Pancreas (tissue), 10 donors: Measurements from ENCODE around the gene GRAP. TPM values are rescaled to one million over a fixed set of nuclear protein-coding genes. Genes with fewer than 3 reads are reported as not detected.
A peak's percentile ranks its signal among the peaks of the same experiment; 100 is the strongest.
"Not testable (repeated sequence)": the region's sequence is repeated elsewhere in the genome, so short reads cannot be mapped to it uniquely, and the experiment has no call there.

Experiments used
- ATAC-seq, 4 donors: fragments of 200-7000 bp; cut with Tn5 transposase; one replicate each; pipeline versions ENCODE4 v1.8.0 to v1.9.1; 2020; ENCODE audit warnings: mild to moderate bottlenecking in 4 of 4, moderate library complexity in 4 of 4
- DNase-seq, 6 donors: peaks; one replicate each; pipeline ENCODE4 v3.0.0-alpha.2; 2020
- FAIRE-seq: peaks from 2 replicates; lab custom pipeline; 2012; peaks lifted over from hg19 to GRCh38; lab: Jason Lieb, UNC
- H3K27ac ChIP-seq, 4 donors: fragments of 200-600 bp; sonication (generic); 1 replicate in 3 of 4; 2 replicates in 1 of 4; pipeline versions ENCODE4 v1.5.0 to v1.8.0; 2020
- H3K27me3 ChIP-seq, 4 donors: fragments of 200-600 bp; one replicate each; pipeline ENCODE4 v1.8.0; 2021
- H3K36me3 ChIP-seq, 3 donors: fragments of 200-600 bp; sonication (generic) in 1 of 3; one replicate each; pipeline versions ENCODE4 v1.5.0 to v1.8.0; 2020 to 2021
- H3K4me1 ChIP-seq, 3 donors: fragments of 200-600 bp; one replicate each; pipeline ENCODE4 v1.8.0; 2021
- H3K4me3 ChIP-seq, 4 donors: fragments of 200-600 bp; sonication (generic) in 2 of 4; one replicate each; pipeline versions ENCODE4 v1.5.0 to v1.8.0; 2020 to 2021
- H3K9me3 ChIP-seq, 4 donors: fragments of 200-600 bp; one replicate each; pipeline ENCODE4 v1.8.0; 2021
- WGBS, 2 donors: extraction: QIAGEN DNeasy Blood & Tissue Kit; methylation state at CpG; one replicate each; pipeline ENCODE4 v1.1.7; 2013; 5-methylcytosine and 5-hydroxymethylcytosine counted together
- intact Hi-C, 3 donors: fragments of 100-400 bp; cut with DNase I; formaldehyde crosslinking; loops; one replicate each; pipeline versions ENCODE4 v1.11.1 to v1.14.2; 2022
- polyA plus RNA-seq, 2 donors: library from polyadenylated mRNA; stranded (reverse); fragments of 200-250 nt; gene quantifications; one replicate each; pipeline ENCODE4 v1.2.3, GENCODE V29; 2013
- total RNA-seq, 6 donors: library from RNA; stranded (reverse); fragmentation: NEBNext Ultra II Directional in 4 of 6; extraction: Animal tissue kit (Norgen Biotek cat#: 25700) in 4 of 6; gene quantifications; one replicate each; pipeline versions ENCODE4 v1.2.1 to v1.2.4, GENCODE V29; 2021 to 2023
- TF ChIP-seq, protein P1 (sequence below), 4 donors: fragments of 200-600 bp; sonication (generic) in 3 of 4; IDR thresholded peaks; one replicate each; pipeline versions ENCODE4 v1.5.0 to v1.8.0; 2021; ENCODE audit warnings: antibody characterized with exemption in 4 of 4
- donor health status: healthy with polysubstance abuse.
- donor health status: DM: no; HTN: no; CAD: no; lungs with moderate emphysema.
- donor health status: DM: no; HTN: no; CAD: no.
- donor health status: control.
- donor health status: control.
- donor health status: Bipolar disorder and iron deficiency.
- donor health status: DM: yes; HTN: yes; CAD: no.
- donor health status: DM: no; HTN: no; CAD: no.
- donor health status: DM: no; HTN: no; CAD: no.
- donor health status: DM: yes; HTN: yes; CAD: no.

The GRAP gene
- total and polyA plus RNA-seq, 8 donors, result 0.38 to 2.3 (median 0.97) TPM

DNA sequence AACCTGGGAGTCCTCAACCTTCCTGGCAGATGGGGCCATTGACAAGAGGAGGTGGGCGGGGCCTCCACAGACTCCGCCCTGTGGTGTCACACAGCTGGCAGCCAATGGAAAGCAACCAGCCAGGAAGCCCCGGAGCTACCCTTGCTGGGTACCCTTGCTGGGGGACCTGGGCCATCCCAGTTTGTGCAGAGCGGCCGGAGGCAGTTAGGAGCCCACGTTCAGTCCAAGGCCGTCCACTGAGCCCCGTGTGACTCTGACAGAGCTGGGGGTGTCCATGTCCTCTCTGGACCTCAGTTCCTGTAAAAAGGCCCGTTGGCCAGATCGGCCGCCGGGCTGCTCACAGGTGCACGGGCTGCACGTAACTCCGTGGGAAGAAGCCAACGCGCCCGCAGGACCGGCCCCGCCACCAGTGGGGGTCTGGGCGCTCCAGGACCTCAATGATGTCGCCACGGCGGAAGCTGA, 25.1 kb downstream of the GRAP start:
- FAIRE-seq, result no peak
- no peaks in the 10 kb centered on the region for H3K4me1 ChIP-seq
- intact Hi-C loops, result no loop called here
- DNase-seq, result peak in 2 of 6 donors; percentile 44 to 62
- no peaks in the 10 kb centered on the region for H3K27me3 ChIP-seq
- ATAC-seq, result no peak
- TF ChIP-seq, protein P1, sequence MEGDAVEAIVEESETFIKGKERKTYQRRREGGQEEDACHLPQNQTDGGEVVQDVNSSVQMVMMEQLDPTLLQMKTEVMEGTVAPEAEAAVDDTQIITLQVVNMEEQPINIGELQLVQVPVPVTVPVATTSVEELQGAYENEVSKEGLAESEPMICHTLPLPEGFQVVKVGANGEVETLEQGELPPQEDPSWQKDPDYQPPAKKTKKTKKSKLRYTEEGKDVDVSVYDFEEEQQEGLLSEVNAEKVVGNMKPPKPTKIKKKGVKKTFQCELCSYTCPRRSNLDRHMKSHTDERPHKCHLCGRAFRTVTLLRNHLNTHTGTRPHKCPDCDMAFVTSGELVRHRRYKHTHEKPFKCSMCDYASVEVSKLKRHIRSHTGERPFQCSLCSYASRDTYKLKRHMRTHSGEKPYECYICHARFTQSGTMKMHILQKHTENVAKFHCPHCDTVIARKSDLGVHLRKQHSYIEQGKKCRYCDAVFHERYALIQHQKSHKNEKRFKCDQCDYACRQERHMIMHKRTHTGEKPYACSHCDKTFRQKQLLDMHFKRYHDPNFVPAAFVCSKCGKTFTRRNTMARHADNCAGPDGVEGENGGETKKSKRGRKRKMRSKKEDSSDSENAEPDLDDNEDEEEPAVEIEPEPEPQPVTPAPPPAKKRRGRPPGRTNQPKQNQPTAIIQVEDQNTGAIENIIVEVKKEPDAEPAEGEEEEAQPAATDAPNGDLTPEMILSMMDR (IDR thresholded peaks at IDR 0.05), result no peak
- H3K36me3 ChIP-seq, result no peaks in the 10 kb centered on the region
- H3K9me3 ChIP-seq, result no peaks in the 10 kb centered on the region
- H3K4me3 ChIP-seq, result no peak overlapping the region
- no peak overlapping the region for H3K27ac ChIP-seq
- 89 to 92% methylated on average over 24 of the region's 24 CpGs for WGBS, 2 donors

DNA sequence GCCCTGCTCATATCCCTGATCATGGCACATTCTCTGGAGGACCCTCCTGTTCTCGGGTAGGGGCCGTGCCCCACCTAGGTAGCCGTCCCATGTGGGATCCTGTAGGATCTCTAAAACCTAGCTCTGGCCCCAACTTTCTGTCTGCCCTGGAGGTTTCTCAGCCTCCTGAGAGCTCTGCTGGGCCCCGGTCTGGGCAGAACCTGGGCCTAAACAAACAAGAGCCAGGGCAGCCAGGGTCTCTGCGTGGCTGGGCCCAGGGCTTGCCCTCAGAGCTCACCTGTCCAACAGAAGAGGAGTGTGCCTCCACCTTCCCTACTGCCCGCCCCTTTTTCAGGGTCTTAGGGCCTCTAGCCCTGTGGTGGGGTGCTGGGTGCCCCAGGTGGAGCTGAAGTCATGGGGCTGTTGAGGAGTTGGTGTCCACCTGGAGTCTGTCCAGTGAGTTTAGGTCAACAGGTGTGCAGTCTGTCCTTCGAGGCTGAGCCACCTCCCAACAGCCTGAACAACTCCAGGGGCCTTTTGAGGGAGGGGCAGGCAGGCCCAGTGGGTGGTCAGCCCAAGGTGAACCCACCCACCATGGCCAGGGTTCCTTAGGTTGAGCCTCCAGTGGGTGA, 25.6 kb downstream of the GRAP start:
- H3K36me3 ChIP-seq, H3K4me1 ChIP-seq, ATAC-seq, H3K27me3 ChIP-seq, FAIRE-seq, intact Hi-C loops, H3K27ac ChIP-seq, H3K4me3 ChIP-seq, H3K9me3 ChIP-seq: not testable (repeated sequence)
- WGBS, 2 donors, result 82% methylated on average over 7 of the region's 7 CpGs
- peak in 1 of 6 donors; percentile 20 for DNase-seq

DNA sequence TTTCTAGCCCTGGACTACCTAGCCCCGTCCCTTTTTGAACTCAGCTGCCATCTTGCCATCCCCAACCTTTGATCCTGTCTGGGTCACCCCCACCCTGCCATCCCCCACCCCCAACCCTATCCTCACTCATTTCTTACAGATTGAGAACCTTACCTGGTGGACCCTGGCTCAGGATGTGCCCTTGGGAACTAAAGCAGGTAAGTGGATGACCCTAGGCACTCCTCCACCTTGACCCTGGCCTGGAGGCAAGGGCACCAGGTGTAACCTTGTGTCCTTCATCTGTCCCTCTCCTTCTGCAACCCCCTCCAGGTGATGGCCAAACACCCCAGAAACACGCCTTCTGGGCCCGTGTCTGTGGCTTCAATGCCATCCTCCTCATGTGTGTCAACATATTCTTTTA, 26.7 kb downstream of the GRAP start:
- Histone ChIP-seq H3K9me3 (no peaks in the 10 kb centered on the region), H3K36me3 (no peaks in the 10 kb centered on the region), H3K4me1 (no peaks in the 10 kb centered on the region), H3K4me3 (no peak overlapping the region), H3K27ac (no peak overlapping the region), H3K27me3 (no peaks in the 10 kb centered on the region)
- WGBS, 2 donors, result 85 to 98% methylated on average over 3 of the region's 3 CpGs
- intact Hi-C loops, result no loop called here
- TF ChIP-seq, protein P1 (IDR thresholded peaks at IDR 0.05), result no peak
- DNase-seq, result peak in 1 of 6 donors; percentile 14
- ATAC-seq, result no peak
- no peak for FAIRE-seq

DNA sequence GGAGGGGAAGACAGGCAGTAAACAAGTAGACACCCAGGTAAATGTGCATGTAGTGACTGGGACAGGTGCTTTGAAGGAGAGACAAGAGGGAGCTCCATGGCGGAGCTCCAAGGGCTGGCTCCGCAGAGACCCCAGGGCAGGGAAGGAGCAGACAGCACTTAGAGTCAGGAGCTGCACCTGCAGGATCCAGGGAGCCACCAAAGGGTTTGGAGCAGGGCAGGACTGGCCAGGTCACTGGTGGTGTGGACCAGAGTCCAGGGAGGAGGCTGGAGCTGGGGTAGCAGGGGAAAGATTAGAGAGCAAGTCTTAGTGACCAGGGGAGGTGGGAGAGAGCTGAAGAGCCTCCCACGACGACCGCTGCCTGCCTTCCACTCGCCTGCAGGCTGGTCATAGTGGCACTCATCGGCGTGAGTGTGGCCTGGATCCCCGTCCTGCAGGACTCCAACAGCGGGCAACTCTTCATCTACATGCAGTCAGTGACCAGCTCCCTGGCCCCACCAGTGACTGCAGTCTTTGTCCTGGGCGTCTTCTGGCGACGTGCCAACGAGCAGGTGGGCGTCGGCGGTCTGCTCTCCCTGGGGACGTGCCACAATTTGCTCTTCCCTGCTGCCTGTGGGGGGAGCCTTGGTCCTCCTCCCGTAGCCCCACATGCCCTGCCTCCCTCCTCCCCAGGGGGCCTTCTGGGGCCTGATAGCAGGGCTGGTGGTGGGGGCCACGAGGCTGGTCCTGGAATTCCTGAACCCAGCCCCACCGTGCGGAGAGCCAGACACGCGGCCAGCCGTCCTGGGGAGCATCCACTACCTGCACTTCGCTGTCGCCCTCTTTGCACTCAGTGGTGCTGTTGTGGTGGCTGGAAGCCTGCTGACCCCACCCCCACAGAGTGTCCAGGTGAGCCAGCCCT, 27.5 kb downstream of the GRAP start:
- H3K9me3 ChIP-seq, result no peaks in the 10 kb centered on the region
- no peak overlapping the region for H3K27ac ChIP-seq
- H3K27me3 ChIP-seq, result no peaks in the 10 kb centered on the region
- TF ChIP-seq, protein P1 (IDR thresholded peaks at IDR 0.05), result no peak
- ATAC-seq, result no peak
- peak in 3 of 6 donors; percentile 40 to 73 (median 54) for DNase-seq
- H3K4me3 ChIP-seq, result no peak overlapping the region
- intact Hi-C loops, result no loop called here
- 52 to 57% methylated on average over 26 to 27 of the region's 27 CpGs for WGBS, 2 donors
- no peak for FAIRE-seq
- H3K4me1 ChIP-seq, result no peaks in the 10 kb centered on the region
- no peaks in the 10 kb centered on the region for H3K36me3 ChIP-seq

DNA sequence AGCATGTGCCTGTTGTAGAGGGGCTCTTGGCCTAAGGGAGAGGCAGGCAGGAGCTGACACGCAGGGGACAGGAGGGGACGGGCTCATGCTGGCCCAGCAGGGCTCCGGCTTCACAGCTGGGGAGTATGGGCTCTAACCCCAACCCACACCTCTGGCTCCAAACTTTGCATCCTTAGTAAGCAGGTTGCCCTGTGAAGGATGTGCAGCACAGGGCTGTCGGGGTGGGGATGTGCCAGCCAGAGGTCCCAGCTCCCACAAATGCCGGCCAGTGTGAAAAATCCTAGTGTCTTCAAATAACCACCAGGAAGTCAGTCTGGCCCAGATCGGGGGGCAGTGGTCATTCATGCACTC, 28.2 kb downstream of the GRAP start:
- DNase-seq (peak in 3 of 6 donors; percentile 14 to 22 (median 20)), FAIRE-seq (no peak), ATAC-seq (no peak)
- intact Hi-C loops, result no loop called here
- H3K9me3 ChIP-seq, result no peaks in the 10 kb centered on the region
- no peaks in the 10 kb centered on the region for H3K4me1 ChIP-seq
- no peaks in the 10 kb centered on the region for H3K36me3 ChIP-seq
- TF ChIP-seq, protein P1 (IDR thresholded peaks at IDR 0.05), result no peak
- H3K4me3 ChIP-seq, result no peak overlapping the region
- WGBS, 2 donors, result 77 to 83% methylated on average over 6 of the region's 6 CpGs
- H3K27ac ChIP-seq, result no peak overlapping the region
- no peaks in the 10 kb centered on the region for H3K27me3 ChIP-seq
